Breast epithelium (tissue), 3 donors: ENCODE data around the gene CCDC9B.

Experiments used
- POLR2AphosphoS5 ChIP-seq, 3 donors: sonication (generic); formaldehyde crosslinking; IDR thresholded peaks; one replicate each; pipeline ENCODE4 v1.6.1; 2017; ENCODE audit warnings: antibody characterized with exemption in 3 of 3
- TF ChIP-seq, protein P1 (sequence below), 3 donors: fragments of 450-650 bp; IDR thresholded peaks; one replicate each; pipeline ENCODE4 v1.5.1; 2016 to 2017; ENCODE audit warnings: antibody characterized with exemption in 3 of 3, mild to moderate bottlenecking in 3 of 3, moderate library complexity in 3 of 3

DNA sequence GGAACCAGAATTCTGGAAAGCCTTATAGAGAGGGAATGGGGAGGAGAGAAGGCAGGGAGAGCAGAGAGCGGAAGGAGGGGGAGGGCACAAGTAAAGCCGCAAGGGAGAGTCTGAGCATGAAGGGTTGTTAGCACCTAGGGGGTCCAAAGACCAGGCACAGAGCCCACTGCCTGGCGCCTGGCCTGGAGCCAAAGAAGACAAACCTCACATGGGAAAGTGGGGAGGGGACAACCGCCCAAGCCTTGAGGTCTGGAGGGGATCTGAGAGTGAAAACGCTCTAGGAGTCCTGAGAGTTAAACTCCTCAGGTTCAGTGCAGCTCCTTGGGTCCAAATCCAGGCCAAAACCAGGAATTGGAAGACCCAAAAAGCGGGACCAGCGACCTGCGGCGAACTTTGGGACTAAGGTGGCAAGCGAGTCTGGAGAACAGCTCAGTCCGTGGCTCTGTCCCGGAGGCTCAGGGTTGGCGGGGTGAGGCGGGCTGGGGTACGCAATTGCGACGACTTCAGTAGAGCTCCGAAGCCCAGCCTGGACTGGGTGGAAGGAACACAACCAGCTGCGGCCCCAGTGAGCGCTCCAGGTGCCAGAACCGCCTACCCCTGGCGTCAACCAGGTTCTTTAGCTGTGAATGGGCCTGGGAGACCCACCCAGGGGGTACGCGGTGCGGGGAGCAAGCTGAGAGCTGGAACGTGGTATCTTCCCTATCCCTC is 18.1 kb downstream of the CCDC9B start:
- TF ChIP-seq, protein P1, sequence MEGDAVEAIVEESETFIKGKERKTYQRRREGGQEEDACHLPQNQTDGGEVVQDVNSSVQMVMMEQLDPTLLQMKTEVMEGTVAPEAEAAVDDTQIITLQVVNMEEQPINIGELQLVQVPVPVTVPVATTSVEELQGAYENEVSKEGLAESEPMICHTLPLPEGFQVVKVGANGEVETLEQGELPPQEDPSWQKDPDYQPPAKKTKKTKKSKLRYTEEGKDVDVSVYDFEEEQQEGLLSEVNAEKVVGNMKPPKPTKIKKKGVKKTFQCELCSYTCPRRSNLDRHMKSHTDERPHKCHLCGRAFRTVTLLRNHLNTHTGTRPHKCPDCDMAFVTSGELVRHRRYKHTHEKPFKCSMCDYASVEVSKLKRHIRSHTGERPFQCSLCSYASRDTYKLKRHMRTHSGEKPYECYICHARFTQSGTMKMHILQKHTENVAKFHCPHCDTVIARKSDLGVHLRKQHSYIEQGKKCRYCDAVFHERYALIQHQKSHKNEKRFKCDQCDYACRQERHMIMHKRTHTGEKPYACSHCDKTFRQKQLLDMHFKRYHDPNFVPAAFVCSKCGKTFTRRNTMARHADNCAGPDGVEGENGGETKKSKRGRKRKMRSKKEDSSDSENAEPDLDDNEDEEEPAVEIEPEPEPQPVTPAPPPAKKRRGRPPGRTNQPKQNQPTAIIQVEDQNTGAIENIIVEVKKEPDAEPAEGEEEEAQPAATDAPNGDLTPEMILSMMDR (IDR thresholded peaks at IDR 0.05): no peak
- TF ChIP-seq POLR2AphosphoS5 (IDR thresholded peaks at IDR 0.05): no peak
